Activated CD8-positive, alpha-beta memory T cell treated with anti-CD3 and anti-CD28 coated beads for 36 hours (primary cell): Measurements from ENCODE around the gene ARHGEF7. TPM values are rescaled to one million over a fixed set of nuclear protein-coding genes. Genes with fewer than 3 reads are reported as not detected.

Experiments
- CTCF ChIA-PET: fragments of 350-600 bp; sonication (Branson Sonifier 250); formaldehyde crosslinking; loops from one replicate; lab custom pipeline; 2021; ENCODE audit warnings: antibody characterized with exemption; lab: Charles Lee
- POLR2A ChIA-PET: fragments of 350-600 bp; sonication (Branson Sonifier 250); formaldehyde crosslinking; loops from one replicate; lab custom pipeline; 2021; ENCODE audit warnings: antibody characterized with exemption; lab: Charles Lee
- total RNA-seq, 2 experiments: library from RNA; stranded (reverse); gene quantifications; one replicate each; pipeline ENCODE4 v1.2.3, GENCODE V29; 2021

ARHGEF7 gene
- total RNA-seq, 2 experiments from 2014 or later: 49.4 to 50.8 TPM

DNA sequence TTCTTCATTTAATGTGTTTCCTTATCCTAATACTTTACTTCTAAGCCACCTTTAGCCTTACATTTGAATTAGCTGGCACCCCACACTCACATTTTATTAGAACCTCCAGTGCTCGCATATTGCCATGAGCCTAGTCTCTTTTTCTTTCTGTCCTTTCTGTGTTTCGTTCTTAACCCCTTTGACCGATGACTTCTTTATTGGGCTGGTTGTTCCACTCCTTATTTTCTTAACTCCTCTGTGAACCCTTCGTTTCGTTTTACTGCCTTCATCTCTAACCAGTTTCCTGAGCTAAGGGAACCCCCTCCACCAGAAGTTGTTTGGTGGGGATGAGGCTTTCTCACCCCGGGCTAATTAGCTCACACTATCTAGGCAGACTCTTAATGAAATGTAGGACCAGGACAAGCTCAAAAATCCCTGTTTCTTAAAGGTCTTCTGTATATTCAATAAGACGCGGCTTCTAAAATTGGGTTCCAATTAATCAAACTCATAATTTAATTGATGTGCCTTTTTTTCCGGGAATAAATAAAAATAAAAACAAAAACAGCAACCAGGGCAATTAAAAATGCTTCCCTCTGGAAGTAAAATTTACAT is 19.1 kb upstream of the ARHGEF7 start:
- POLR2A ChIA-PET: no interaction called here
- CTCF ChIA-PET: no interaction called here

DNA sequence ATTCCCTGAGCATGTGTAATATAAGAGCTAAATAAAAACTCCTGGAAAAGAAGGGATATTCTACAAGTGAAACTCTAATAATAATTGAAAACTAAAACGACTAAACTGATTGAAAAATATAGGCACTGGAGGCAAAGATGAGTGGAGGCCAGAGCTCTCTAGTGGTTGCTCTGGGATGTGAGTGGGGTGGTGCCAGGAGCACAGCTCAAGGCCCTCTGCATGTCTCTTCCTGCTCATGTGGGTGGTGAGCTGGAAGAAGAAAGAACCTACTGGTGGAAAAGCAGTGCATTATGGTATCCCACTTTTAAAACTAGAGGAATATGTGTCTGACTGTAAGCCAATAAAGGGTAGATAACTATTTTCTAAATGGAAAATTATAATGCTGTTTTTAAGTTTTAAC is 15.8 kb upstream of the ARHGEF7 start:
- ChIA-PET CTCF (no interaction called here), POLR2A (no interaction called here)

DNA sequence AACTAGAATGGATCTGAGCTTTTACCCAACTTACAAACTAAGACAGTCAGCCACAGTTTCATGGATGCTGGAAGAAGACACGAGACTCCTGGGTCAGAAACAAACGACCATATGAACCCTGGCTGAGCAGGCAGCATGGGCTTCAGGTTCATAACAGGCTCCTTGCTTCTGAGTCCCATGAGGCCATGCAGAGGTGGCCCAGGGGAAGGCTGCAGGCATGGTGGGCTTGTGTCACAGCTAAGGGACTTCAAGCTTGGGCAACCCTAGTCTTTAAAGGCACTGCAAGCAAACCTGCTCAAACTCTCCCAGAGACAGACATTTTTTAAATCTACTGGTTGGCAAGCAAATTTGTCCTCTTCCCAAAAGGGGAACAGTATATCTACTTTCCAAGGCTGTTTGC is 5.1 kb upstream of the ARHGEF7 start:
- CTCF ChIA-PET: no interaction called here
- POLR2A ChIA-PET: no interaction called here

DNA sequence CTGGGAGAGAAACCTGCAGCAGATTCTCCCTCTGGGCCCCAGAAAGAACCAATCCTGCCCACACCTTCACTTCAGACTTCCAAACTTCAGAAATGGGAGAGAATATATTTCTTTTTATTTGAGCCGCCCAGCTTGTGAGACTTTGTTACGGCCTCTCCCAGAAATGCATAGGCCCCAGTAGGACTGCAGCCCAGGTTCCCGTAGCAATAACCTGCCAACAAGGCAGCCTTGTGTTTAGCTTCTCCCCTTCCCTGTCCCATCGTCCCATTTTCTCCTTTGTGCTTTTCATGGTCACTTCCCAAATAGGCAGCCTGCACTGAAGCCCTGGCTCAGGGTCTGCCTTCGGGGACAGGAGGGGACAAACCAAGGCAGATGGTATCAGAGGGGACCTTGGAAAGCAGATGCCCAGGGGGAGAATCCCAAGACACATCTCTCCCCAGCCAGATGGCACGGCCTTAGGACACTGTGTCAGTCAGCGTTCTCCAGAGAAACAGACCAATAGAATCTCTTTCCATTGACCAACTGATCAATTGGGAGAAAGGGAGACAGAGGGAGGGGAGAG is 3.7 kb upstream of the ARHGEF7 start:
- ChIA-PET POLR2A (no interaction called here), CTCF (no interaction called here)

DNA sequence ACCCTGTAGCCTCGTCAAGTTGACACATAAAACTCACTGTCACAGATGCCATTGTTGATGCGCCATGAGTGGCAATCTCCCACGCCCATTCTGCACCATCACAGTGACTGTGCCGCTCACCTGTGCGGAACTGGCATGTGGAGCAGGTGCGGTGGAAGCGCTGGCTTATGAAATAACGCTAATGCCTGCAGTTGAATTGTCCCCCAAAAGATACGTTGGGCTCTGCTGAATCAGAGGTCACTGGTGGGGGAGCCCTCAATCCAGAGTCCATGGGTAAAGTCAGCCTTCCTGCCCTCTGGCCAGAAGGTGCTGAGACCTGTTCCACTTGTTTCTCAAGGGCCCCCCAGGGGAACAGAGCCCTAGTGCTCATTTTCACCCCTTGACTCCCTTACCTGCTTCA is 2.9 kb upstream of the ARHGEF7 start:
- ChIA-PET CTCF (no interaction called here), POLR2A (no interaction called here)

DNA sequence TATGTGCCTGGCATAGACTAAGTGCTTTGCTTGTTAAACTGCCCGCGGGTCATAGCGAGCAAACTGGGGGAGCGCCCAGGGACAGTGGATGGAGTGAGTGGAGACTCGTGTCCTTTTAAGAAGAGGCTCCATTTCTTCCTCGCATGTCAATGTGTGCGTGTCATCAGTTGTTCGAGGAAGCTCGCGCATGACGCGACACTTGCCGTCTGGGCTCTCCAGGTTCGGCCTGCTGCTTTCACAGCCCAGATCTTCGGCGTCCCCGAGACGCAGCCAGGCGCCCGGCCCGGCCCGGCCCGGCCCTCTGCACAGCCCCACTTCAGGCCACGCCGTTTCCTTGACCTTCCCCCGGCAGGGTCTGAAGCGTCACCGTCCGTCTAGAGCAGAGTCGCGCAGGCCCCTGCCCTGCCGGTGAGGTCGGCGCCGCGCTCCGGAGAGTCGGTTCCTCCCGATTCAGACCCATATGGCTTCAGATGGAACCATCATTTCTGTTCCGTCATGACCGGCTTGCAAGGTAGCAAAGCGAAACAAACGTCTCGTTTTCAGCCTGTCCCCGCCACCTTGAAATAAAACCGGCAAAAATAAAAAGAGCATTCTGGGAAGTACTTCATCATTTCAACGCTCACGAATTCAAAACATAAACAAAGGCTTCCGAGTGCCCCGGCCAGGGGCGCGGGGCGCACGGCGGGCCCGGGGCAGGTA is 599 bp upstream of the ARHGEF7 start:
- CTCF ChIA-PET: no interaction called here
- POLR2A ChIA-PET: no interaction called here

DNA sequence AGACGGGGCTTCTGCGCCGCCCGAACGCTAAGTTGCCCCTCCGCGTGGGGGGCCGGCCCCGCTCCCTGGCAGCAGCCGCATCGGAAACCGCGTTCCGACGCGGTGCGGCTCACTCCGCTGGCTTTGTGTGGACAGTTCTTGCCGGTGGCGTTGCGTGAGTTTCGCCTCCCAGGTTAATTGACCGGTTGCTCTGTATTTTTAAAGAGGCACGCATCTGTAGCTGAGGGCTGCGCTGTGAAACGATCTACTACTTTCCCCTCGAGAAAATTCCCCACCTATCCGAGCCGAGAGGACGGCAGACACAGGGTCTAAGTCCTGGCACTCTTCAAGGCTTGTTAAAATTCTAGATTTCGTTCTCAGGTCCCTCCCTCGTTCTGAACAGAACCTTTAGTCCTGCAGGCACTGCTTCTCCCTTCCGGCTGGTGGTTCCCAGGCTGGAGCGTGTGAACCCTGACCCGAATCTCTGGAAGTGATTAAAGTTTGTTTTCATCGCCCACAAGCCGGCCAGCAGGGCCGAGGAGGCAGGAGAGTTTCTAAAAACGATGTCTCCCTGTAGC is 933 bp downstream of the ARHGEF7 start:
- ChIA-PET CTCF (no interaction called here), POLR2A (no interaction called here)

DNA sequence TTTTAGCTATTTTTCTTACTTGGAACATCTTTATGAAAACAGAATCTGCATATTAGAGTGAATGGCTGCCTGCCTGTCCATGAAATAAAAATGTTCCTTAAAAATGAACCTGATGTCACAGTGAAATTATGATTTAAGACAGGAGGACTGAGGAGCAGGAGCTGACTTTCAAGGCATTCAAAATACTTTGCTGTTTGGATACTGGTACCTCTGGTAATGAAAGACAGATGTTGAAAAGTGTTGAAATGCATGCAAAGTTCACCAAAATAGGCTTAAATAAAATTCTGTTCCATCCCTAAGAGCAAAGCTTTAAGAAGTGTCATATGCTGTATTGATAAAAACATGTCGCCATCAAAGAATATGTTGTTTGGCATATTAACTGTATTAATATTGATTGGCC is 1.7 kb downstream of the ARHGEF7 start:
- ChIA-PET POLR2A (no interaction called here), CTCF (no interaction called here)

DNA sequence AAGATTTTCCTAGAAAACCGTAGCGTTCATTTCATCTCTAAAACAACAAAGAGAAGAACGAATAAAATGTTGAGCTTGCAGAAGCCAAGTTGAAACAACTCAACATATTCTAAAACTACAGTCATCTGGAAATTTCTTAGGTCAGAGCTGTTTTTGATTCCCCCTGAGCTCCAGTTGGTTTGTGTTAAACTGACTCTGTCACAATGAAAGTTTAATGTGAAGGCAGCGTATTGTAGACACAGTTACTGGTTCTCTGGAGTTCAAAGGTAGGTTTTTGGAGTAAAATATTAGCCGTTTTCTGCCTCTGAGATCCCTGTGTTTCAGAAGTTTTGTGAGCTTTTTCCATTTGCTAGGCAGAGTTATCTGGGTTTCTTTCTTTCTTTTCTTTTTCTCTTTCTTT is 2.2 kb downstream of the ARHGEF7 start:
- ChIA-PET CTCF (no interaction called here), POLR2A (no interaction called here)

DNA sequence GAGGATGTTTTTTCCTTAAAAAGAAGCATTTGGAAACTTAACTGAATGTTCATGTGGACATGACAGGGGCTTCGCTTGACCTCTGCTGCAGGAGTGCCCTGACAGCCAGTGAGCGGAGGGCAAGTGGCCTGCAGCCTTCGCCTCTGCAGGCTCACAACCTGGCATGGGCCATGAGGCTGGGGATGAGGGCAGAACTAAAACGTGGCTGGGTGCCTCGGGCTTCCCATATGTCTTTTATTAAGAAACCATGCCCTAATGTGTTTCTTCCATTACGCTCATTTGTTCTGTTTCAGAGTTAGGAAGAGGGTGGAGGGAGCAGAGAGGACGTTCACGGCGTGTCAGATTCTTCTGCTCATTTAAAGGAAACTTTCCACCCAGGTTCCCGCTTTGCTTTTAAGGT is 2.9 kb downstream of the ARHGEF7 start:
- ChIA-PET POLR2A (no interaction called here), CTCF (no interaction called here)

DNA sequence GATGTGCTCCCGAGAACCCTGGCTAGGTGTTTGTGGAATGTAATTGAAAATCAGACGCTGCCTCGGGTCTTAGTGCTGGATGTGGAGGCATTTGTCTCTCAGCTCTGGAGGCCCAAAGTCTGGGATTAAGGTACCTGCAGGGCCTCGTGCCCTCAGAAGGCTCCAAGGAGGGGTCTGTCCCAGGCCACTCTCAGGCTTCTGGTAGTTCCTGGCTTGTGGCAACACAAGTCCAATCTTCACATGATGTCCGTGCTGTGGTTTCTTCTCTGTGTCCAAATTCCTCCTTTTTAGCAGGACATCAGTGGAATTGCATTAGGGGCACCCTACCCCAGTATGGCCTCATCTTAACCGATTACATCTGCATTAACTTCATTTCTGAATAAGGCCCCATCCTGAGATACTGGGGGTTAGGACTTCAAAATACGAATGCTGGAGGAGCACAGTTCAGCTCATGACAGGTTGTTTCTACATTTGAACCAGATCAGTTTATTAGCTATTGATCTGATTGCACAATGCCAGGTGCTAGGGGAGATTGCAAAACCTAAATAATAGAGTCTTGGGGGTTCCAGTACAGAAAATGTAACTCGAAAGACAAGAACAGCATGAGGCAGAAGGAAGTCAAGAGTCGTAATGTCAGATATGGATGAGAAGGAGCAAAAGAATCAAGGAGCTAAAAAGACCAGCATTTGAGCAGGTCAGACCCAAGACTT is 3.9 kb downstream of the ARHGEF7 start:
- ChIA-PET CTCF (no interaction called here), POLR2A (no interaction called here)

DNA sequence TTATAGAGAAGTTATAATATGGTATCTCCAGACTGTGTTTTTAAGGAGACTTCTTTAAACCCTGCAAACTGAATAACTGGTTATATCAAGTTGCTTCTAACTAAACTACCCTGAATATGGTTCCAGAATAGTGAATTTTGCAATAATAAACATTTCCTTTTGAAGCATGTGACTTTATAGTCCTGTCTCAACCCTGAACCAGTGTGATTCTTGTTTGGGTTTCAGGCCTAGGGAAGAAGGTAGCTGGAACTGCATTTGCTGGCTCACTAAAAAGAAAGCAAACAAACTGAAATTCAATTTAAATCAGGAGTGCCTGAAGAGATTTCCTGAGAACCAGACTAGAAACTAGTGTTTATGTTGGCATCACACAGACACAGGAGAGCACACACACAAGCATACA is 4.9 kb downstream of the ARHGEF7 start:
- CTCF ChIA-PET: no interaction called here
- POLR2A ChIA-PET: no interaction called here

DNA sequence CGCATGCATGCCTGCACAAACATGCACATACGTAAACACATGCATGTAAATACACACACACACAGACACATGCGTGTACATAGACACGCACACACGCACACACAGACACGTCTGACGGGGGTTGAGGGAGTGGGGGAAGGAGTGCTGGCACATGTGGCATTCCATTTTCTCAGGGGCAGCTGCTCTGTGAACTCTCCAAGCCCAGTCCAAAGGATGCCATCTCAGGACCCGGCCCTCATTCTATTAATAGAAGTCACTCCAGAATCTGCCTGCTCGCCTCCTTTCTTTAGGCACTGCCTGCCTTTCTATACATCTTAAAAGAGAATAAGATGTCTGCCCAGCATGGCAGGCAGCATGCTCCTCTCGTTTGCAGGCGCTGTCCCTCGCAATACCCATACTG is 5.3 kb downstream of the ARHGEF7 start:
- POLR2A ChIA-PET: no interaction called here

DNA sequence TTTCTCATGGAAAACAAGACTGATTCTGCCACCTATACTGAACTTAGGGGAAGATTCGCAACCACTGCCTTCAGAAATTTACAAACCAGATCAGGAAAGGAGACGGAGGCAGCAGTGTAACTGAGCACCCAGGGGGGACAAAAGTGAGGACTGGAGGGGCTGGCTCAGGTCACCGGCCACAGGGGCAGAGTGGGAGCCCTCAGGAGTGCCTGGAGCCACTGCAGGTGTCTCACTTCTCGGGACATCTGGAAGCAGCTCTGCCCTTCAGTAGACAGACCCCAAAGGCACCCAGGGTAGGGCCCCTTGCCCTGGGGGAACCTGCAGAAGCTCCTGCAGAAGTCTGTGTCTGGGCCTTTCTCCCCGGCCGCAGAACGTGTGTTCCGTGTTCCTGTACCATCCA is 5.8 kb downstream of the ARHGEF7 start:
- CTCF ChIA-PET: no interaction called here
- POLR2A ChIA-PET: no interaction called here

More for the DNA sequence above, 5.3 kb downstream of the ARHGEF7 start:
- CTCF ChIA-PET: no interaction called here

DNA sequence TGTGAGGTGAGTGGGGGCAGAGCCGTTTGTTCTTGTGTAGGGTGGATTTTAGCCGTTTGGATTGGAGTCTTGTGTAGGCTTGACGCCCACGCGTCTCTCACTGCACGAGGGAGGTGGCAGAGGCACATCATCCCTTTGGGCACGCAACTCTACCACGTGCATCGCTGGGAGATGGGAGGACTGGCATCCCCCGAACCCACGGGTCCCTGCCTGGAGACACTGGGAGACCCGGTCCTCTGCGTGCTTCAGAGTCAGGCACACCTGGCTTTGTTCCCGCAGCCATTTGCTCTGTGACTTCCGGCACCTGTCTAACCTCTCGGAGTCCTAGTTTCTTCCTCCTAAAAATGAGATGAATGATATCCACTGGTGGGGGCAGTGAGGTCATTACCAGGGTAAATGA is 6.4 kb downstream of the ARHGEF7 start:
- ChIA-PET CTCF (no interaction called here), POLR2A (no interaction called here)

DNA sequence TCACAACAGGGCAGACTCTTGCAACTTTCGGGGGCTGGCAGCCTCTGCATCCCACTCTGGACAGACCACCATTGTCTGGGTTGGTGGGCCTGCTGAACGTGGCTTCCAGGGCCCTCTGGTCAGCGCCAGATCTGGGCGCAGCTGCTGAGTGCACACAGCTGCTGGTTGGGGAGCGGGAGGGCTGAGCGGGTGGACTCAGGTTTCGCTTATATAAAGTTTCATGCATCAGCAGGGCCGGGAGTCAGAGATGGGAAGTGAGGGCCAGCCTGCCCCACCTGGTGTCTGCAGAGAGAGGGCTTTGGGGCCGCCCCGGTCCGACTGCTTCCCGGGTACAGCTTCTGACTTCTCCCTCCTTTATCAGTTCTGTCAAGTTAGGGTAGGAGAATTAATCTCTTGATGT is 6.9 kb downstream of the ARHGEF7 start:
- ChIA-PET POLR2A (no interaction called here), CTCF (no interaction called here)

DNA sequence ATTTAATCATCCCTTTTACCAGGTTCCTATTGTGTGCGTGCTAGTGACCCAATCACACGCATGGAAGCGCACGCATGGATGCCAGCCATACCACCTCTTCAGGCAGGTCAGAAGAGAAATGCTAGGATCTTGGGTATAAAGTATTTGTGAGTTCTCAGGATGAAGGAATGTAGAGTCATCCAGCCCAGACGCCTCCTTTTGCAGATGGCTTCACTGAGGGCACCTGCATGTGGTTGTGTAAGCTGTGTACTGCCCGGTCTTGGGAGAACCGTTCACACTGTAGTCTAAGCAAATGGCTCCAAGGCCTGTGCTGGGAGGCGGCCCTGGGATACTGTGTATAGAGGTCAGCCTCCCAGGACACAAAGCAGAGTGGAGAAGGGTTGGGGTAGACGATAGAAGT is 7.5 kb downstream of the ARHGEF7 start:
- CTCF ChIA-PET: no interaction called here
- POLR2A ChIA-PET: no interaction called here

DNA sequence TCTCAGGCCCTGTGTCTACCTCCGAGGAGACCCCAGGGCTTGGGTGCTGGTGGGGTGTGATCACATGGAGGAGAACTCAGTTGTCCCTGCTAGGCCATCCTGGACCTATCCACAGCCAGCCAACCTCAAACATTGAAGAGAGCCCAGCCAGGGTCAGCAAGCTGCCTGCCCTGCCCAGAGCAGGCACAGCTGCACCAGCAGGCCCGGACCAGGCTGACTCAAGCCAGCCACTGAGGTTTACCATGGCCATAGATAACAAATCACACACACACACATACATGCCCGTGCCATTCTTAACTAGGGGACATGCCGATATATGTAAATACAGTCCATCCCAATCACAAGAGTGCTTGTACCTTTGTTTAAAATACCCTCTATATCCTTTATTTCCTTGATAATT is 8.1 kb downstream of the ARHGEF7 start:
- ChIA-PET POLR2A (no interaction called here), CTCF (no interaction called here)

DNA sequence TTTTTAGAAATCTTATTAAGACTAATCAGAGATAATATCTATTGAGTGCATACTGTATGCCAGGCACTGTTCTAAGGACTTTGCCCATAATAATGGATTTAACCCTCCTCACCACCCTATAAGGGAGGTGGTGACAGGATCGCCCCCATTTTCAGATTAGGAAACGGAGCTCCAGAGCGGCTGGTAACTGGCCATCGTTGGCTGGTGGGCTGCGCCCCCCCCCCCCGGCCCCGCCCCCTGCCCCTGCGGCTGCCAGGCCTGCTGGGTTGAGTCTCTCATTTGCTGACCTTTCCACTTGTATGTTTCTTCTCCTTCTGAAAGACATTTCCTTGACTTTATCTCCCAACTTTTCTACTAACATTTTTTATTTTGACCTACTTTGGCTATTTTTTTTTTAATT is 8.5 kb downstream of the ARHGEF7 start:
- ChIA-PET CTCF (no interaction called here), POLR2A (no interaction called here)

DNA sequence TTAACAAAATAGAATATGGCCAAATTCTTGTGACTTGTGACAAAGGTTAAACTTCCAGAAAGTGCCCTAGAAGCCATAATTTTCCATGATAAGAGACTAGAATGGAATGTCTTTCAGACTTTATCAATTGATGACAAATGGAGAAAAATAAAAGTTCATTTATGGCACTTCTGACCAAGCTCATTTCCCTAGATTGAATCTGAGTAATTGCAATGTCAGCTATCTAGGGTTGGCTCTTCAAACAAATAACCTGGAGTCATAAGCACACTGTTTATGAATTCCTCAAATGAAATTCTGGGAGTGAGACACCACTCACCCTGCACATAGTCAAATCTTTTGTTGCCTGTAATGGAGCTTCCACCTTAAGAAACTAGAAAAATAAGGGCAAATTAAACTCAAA is 11.4 kb downstream of the ARHGEF7 start:
- ChIA-PET CTCF (no interaction called here), POLR2A (no interaction called here)
